PFSK-1 (cell line): ENCODE measurements around the gene PSMA6.

Experiments
- POLR2AphosphoS5 ChIP-seq: IDR thresholded peaks from 2 replicates; pipeline ENCODE4 v1.6.1; 2012; ENCODE audit warnings: low read depth, mild to moderate bottlenecking, control low read depth, low read length, moderate library complexity
- REST ChIP-seq, 2 experiments: IDR thresholded peaks; 2 replicates each; pipeline versions ENCODE4 v1.6.1 to v1.8.0; 2011 to 2012; ENCODE audit warnings: low read depth in 2 of 2, low read length in 2 of 2, control low read depth in 1 of 2, inconsistent platforms in 1 of 2, mild to moderate bottlenecking in 1 of 2, moderate library complexity in 1 of 2; ENCODE audit not compliant: insufficient read depth in 1 of 2
- SIN3A ChIP-seq: IDR thresholded peaks from 2 replicates; pipeline ENCODE4 v1.6.1; 2012; ENCODE audit warnings: mild to moderate bottlenecking, low read length, moderate library complexity, borderline replicate concordance; ENCODE audit not compliant: insufficient read depth
- TAF1 ChIP-seq: IDR thresholded peaks from 2 replicates; pipeline ENCODE4 v1.6.1; 2012; ENCODE audit warnings: low read length, control low read depth, borderline replicate concordance; ENCODE audit not compliant: insufficient read depth

- TF ChIP-seq POLR2AphosphoS5 (no peak), SIN3A (no peak), REST (IDR thresholded peaks at IDR 0.05; ENCODE audit: insufficient read depth in 1 of 2, low read depth in 2 of 2, low read length in 2 of 2) (no peak), TAF1 (no peak)
These were observed 70.3 kb downstream of the PSMA6 start for GRCh38 chr14:35362450-35362849.
